DMS 273 (cell line): ENCODE measurements around the gene SMYD1.

Source experiments
- DNase-seq: peaks from one replicate; lab custom pipeline; 2025; ENCODE audit not compliant: unreplicated experiment; lab: John Stamatoyannopoulos, UW

Gene SMYD1

GRCh38 chr2:88121678-88122077, 54.1 kb downstream of the SMYD1 start:
- DNase-seq, result no peak

GRCh38 chr2:88122141-88122884, 54.7 kb downstream of the SMYD1 start:
- no peak for DNase-seq

GRCh38 chr2:88123164-88123974, 55.7 kb downstream of the SMYD1 start:
- DNase-seq, result no peak

GRCh38 chr2:88123975-88124917, 56.6 kb downstream of the SMYD1 start:
- no peak for DNase-seq

- peak; percentile 55 for DNase-seq
Observed at GRCh38 chr2:88125344-88125923, 57.8 kb downstream of the SMYD1 start.

- DNase-seq, result no peak
Observed at GRCh38 chr2:88125924-88126771, 58.5 kb downstream of the SMYD1 start.

GRCh38 chr2:88126772-88127637, 59.4 kb downstream of the SMYD1 start:
- DNase-seq, result no peak

GRCh38 chr2:88127638-88127887, 59.9 kb downstream of the SMYD1 start:
- no peak for DNase-seq

GRCh38 chr2:88127888-88128653, 60.4 kb downstream of the SMYD1 start, which contains the start of gene FABP1:
FABP1 (minus strand) TSS chr2:88128062; CDS start chr2:88128017, 45 bp downstream.
- DNase-seq, result no peak

- no peak for DNase-seq
Observed at GRCh38 chr2:88128654-88129312, 61.2 kb downstream of the SMYD1 start.

- DNase-seq, result no peak
Observed at GRCh38 chr2:88129313-88129959, 61.8 kb downstream of the SMYD1 start.

GRCh38 chr2:88131201-88131998, 63.8 kb downstream of the SMYD1 start:
- no peak for DNase-seq

- no peak for DNase-seq
Observed at GRCh38 chr2:88131999-88132368, 64.4 kb downstream of the SMYD1 start.

GRCh38 chr2:88133875-88134274, 66.2 kb downstream of the SMYD1 start:
- no peak for DNase-seq

GRCh38 chr2:88136817-88137216, 69.2 kb downstream of the SMYD1 start:
- no peak for DNase-seq

- DNase-seq, result no peak
Observed at GRCh38 chr2:88137833-88138232, 70.2 kb downstream of the SMYD1 start.
